T-helper 17 cell (primary cell): ENCODE measurements around the gene PDCD1LG2. TPM values are rescaled to one million over a fixed set of nuclear protein-coding genes. Genes with fewer than 3 reads are reported as not detected.

Experiments
- ATAC-seq: fragments of 150-1000 bp; cut with Tn5 transposase; 2 replicates; pipeline ENCODE4 v1.10.0; 2021; ENCODE audit warnings: mild to moderate bottlenecking, moderate library complexity
- DNase-seq, 3 donors: peaks; one replicate each; pipeline versions ENCODE4 v3.0.0 to v3.0.0-alpha.2; 2020 to 2021
- H3K9me3 ChIP-seq: one replicate; pipeline ENCODE4 v1.7.0; 2013; ENCODE audit warnings: low read length, mild to moderate bottlenecking; ENCODE audit not compliant: control insufficient read depth, poor library complexity, severe bottlenecking
- H3K27ac Mint-ChIP-seq: one replicate; pipeline ENCODE4 v1.8.0; 2022; ENCODE audit warnings: mild to moderate bottlenecking, moderate library complexity, mixed read lengths
- H3K27me3 Mint-ChIP-seq: one replicate; pipeline ENCODE4 v1.8.0; 2022; ENCODE audit warnings: mixed read lengths
- H3K36me3 Mint-ChIP-seq: one replicate; pipeline ENCODE4 v1.8.0; 2022; ENCODE audit warnings: low read depth, mixed read lengths
- H3K4me1 Mint-ChIP-seq: one replicate; pipeline ENCODE4 v1.8.0; 2022; ENCODE audit warnings: mild to moderate bottlenecking, mixed read lengths
- H3K4me3 Mint-ChIP-seq: one replicate; pipeline ENCODE4 v1.8.0; 2022; ENCODE audit warnings: mild to moderate bottlenecking, moderate library complexity, mixed read lengths
- total RNA-seq, 4 donors: library from RNA in 2 of 4; stranded (reverse) in 2 of 4; gene quantifications; one replicate each; pipeline ENCODE4 v1.2.3 and lab custom pipeline; 2022 to 2026

PDCD1LG2 gene
- total RNA-seq, 2 donors from 2014 or later: 0.50 to 1.1 TPM

GRCh38 chr9:5502553-5502952 is 7.8 kb upstream of the PDCD1LG2 start:
- ATAC-seq (no peak), DNase-seq (no peak)
- Mint-ChIP-seq H3K36me3 (no peaks in the 10 kb centered on the region), H3K27ac (no peak overlapping the region), H3K4me1 (peaks cover 2% of the 10 kb centered on the region), H3K4me3 (no peak overlapping the region), H3K27me3 (no peaks in the 10 kb centered on the region)
- no peaks in the 10 kb centered on the region for H3K9me3 ChIP-seq

DNA sequence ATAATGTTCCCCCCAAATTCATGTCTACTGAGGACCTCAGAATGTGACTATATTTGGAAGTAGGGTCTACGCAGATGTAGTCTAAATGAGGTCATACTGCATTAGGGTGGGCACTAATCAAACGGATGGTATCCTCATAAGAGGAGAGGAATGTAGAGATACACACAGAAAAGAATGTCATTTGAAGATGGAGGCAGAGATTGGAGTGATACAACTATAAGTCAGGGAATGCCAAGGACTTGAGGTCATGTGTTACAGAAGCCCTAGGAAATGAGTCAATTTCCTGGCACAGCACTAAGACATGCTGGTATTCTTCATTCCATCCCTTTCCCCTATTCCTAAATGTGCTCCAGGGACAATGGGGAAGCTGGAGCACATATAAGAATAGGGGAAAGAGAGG is 758 bp upstream of the PDCD1LG2 start:
- DNase-seq: no peak
- peak overlapping the region; percentile 86 for H3K27ac Mint-ChIP-seq
- H3K9me3 ChIP-seq: no peaks in the 10 kb centered on the region
- H3K4me1 Mint-ChIP-seq: peaks cover 39% of the 10 kb centered on the region
- H3K4me3 Mint-ChIP-seq: peak overlapping the region; percentile 80
- no peaks in the 10 kb centered on the region for H3K36me3 Mint-ChIP-seq
- ATAC-seq: no peak
- H3K27me3 Mint-ChIP-seq: no peaks in the 10 kb centered on the region

DNA sequence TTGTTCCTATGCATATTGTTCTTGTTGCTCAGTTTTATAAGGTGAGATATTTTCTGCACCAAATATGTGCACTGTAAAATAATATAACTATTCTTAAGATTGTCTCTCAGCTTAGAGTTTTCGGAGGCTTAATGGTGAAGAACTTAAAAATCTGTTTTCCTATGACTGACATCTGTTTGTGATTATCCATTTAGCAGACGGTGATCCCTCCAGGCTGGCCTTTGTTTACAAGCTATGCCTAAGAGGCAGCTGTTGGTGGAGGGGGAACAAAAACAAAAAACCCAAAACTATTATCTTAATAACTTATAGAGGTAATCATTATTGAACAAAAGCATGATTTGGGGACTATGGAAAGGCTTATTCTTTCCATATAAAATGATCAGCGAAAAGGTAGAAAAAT is 658 bp downstream of the PDCD1LG2 start:
- Mint-ChIP-seq H3K4me1 (peaks cover 39% of the 10 kb centered on the region), H3K36me3 (no peaks in the 10 kb centered on the region), H3K4me3 (peak overlapping the region; percentile 80), H3K27ac (peak overlapping the region; percentile 86), H3K27me3 (no peaks in the 10 kb centered on the region)
- DNase-seq (no peak), ATAC-seq (no peak)
- H3K9me3 ChIP-seq: no peaks in the 10 kb centered on the region

GRCh38 chr9:5511476-5511875 is 1.1 kb downstream of the PDCD1LG2 start:
- Mint-ChIP-seq H3K4me3 (peak overlapping the region; percentile 80), H3K27me3 (no peaks in the 10 kb centered on the region), H3K27ac (peak overlapping the region; percentile 86), H3K36me3 (no peaks in the 10 kb centered on the region), H3K4me1 (peaks cover 39% of the 10 kb centered on the region)
- DNase-seq (no peak), ATAC-seq (no peak)
- no peaks in the 10 kb centered on the region for H3K9me3 ChIP-seq

DNA sequence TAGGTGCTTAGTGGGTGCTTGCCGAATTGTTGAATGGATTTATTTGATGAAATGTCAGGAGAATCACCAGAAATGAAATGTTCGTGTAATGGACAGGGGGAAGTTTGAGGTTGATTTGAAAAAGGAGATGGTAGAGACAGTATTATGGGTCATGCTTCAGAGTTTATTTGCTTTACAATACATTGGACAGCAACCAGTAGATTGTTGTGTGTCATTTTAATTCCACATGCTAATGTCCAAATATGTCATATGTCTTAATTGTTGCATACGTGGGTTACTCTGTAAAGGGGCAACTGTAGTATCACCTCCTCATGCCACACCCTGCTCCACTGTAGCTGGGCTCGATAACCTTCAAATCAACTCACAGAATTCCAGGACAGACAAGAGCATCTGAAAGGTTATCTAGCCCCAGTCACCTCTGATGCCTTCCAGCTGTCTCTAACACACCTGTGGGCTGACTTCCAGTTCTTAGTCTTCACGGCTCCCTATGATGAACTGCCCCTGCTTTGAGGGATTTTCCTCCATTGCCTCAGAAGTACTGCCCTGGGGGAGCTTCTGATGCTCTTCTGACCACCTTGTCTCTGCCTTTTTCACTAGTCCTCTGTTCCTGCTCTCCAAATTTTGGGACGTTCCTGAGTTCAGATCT is 1.7 kb downstream of the PDCD1LG2 start:
- no peaks in the 10 kb centered on the region for H3K27me3 Mint-ChIP-seq
- H3K27ac Mint-ChIP-seq: peak overlapping the region; percentile 27
- H3K36me3 Mint-ChIP-seq: no peaks in the 10 kb centered on the region
- ATAC-seq (no peak), DNase-seq (no peak)
- no peaks in the 10 kb centered on the region for H3K9me3 ChIP-seq
- H3K4me1 Mint-ChIP-seq: peaks cover 39% of the 10 kb centered on the region
- H3K4me3 Mint-ChIP-seq: peak overlapping the region; percentile 80

GRCh38 chr9:5512658-5513452 is 2.5 kb downstream of the PDCD1LG2 start:
- Mint-ChIP-seq H3K4me1 (peaks cover 42% of the 10 kb centered on the region), H3K27ac (peak overlapping the region; percentile 27), H3K36me3 (no peaks in the 10 kb centered on the region), H3K27me3 (no peaks in the 10 kb centered on the region), H3K4me3 (peak overlapping the region; percentile 13)
- no peaks in the 10 kb centered on the region for H3K9me3 ChIP-seq
- DNase-seq (no peak), ATAC-seq (no peak)

GRCh38 chr9:5513966-5514616 is 3.8 kb downstream of the PDCD1LG2 start:
- Mint-ChIP-seq H3K4me3 (no peak overlapping the region), H3K36me3 (no peaks in the 10 kb centered on the region), H3K27ac (no peak overlapping the region), H3K27me3 (no peaks in the 10 kb centered on the region), H3K4me1 (peaks cover 46% of the 10 kb centered on the region)
- DNase-seq (no peak), ATAC-seq (no peak)
- H3K9me3 ChIP-seq: no peaks in the 10 kb centered on the region

DNA sequence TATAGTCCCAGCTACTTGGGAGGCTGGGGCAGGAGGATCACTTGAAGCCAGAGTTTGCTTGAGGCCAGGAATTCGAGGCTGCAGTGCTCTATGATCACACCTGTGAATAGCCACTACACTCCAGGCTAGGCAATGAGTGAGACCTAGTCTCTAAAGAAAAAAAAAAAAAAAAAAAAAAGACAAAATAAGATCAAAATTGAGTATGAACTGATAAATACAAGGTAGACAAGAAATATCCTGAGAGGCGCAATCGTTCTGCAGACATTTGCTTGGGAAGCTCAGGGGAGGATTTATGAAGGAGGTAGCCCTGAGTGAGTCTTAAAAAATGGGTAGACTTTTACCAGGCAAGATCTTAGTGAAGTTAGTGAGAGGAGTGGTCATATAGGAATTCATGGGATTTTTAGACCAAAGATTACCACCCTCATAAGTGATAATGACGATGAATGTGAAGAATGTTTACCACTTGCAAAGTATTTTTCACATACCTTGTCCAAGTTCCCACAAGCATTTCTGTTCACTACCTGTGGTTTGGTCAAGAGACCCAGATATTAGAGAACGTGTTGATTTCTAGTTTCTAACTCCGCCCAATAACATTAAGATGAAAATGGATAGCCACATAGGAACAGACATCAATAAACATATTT is 4.4 kb downstream of the PDCD1LG2 start:
- no peak for DNase-seq
- Mint-ChIP-seq H3K4me3 (no peak overlapping the region), H3K27me3 (no peaks in the 10 kb centered on the region), H3K27ac (no peak overlapping the region), H3K36me3 (no peaks in the 10 kb centered on the region), H3K4me1 (peaks cover 43% of the 10 kb centered on the region)
- no peaks in the 10 kb centered on the region for H3K9me3 ChIP-seq
- ATAC-seq: no peak

GRCh38 chr9:5515261-5515650 is 4.9 kb downstream of the PDCD1LG2 start:
- Mint-ChIP-seq H3K4me1 (peaks cover 38% of the 10 kb centered on the region), H3K4me3 (no peak overlapping the region), H3K27me3 (no peaks in the 10 kb centered on the region), H3K36me3 (no peaks in the 10 kb centered on the region), H3K27ac (no peak overlapping the region)
- ATAC-seq (no peak), DNase-seq (no peak)
- H3K9me3 ChIP-seq: no peaks in the 10 kb centered on the region

GRCh38 chr9:5516453-5517220 is 6.3 kb downstream of the PDCD1LG2 start:
- DNase-seq (no peak), ATAC-seq (no peak)
- Mint-ChIP-seq H3K27me3 (no peaks in the 10 kb centered on the region), H3K4me1 (peaks cover 27% of the 10 kb centered on the region), H3K36me3 (no peaks in the 10 kb centered on the region), H3K4me3 (no peak overlapping the region), H3K27ac (no peak overlapping the region)
- H3K9me3 ChIP-seq: no peaks in the 10 kb centered on the region

GRCh38 chr9:5518171-5518936 is 8.0 kb downstream of the PDCD1LG2 start:
- Mint-ChIP-seq H3K4me1 (peaks cover 12% of the 10 kb centered on the region), H3K4me3 (no peak overlapping the region), H3K27me3 (no peaks in the 10 kb centered on the region), H3K27ac (no peak overlapping the region), H3K36me3 (no peaks in the 10 kb centered on the region)
- ATAC-seq (no peak), DNase-seq (no peak)
- no peaks in the 10 kb centered on the region for H3K9me3 ChIP-seq

- Mint-ChIP-seq H3K27me3 (no peaks in the 10 kb centered on the region), H3K27ac (no peak overlapping the region), H3K4me1 (peaks cover 12% of the 10 kb centered on the region), H3K36me3 (no peaks in the 10 kb centered on the region), H3K4me3 (no peak overlapping the region)
- H3K9me3 ChIP-seq: no peaks in the 10 kb centered on the region
- DNase-seq (no peak), ATAC-seq (no peak)
Measured at GRCh38 chr9:5518937-5519319, 8.6 kb downstream of the PDCD1LG2 start.
